ENCODE measurements around the gene GALK2. TPM values are rescaled to one million over a fixed set of nuclear protein-coding genes. Genes with fewer than 3 reads are reported as not detected.

GALK2 gene
- total RNA-seq (2021): 12.4 and 13.7 TPM in 2 replicates
- long read RNA-seq, full-length matches to known transcripts: 39 of 84 reads
- long read RNA-seq, partial matches to known transcripts: 0 of 84 reads
- long read RNA-seq, other reads (novel, unspliced or antisense): 45 of 84 reads

GRCh38 chr15:49169880-49170597 is at the start of gene GALK2:
Gene GALK2, plus strand, starts transcription at chr15:49170247. Its CDS starts 76 bp downstream, at chr15:49170323.
- Histone ChIP-seq H2BK120ac (ENCODE audit: low read depth, low read length, poor library complexity, severe bottlenecking) (no peak within 1 kb of the TSS), H3K4me2 (ENCODE audit: insufficient read depth, insufficient read length, low read length) (peak within 1 kb of the TSS; percentile 71), H4K5ac (ENCODE audit: insufficient read length, low read depth, low read length) (no peak within 1 kb of the TSS), H3K4ac (ENCODE audit: low read depth, low read length) (no peak within 1 kb of the TSS), H2BK12ac (ENCODE audit: insufficient read length, low read depth, low read length) (no peak within 1 kb of the TSS), H3K56ac (ENCODE audit: insufficient read length, low read depth, low read length) (no peak within 1 kb of the TSS), H3K23ac (ENCODE audit: insufficient read length, low read depth, low read length) (no peak within 1 kb of the TSS), H3K14ac (ENCODE audit: insufficient read depth, low read length) (no peak within 1 kb of the TSS), H2AFZ (ENCODE audit: low read length) (peak within 1 kb of the TSS; percentile 60), H3K4me1 (ENCODE audit: insufficient read depth, low read length) (no peaks in the 10 kb centered on the region), H3T11ph (ENCODE audit: low read length) (no peak within 1 kb of the TSS), H4K20me1 (ENCODE audit: control insufficient read depth, insufficient read depth, insufficient read length) (no peaks in the 10 kb centered on the region), H2BK5ac (ENCODE audit: insufficient read length, low read length) (no peak within 1 kb of the TSS), H3K18ac (ENCODE audit: insufficient read length, low read depth, low read length) (peak within 1 kb of the TSS; percentile 22), H4K8ac (replicated peaks; ENCODE audit: insufficient read length, low read depth, low read length) (no peak within 1 kb of the TSS), H2BK20ac (ENCODE audit: low read depth, low read length, poor library complexity, severe bottlenecking) (no peak within 1 kb of the TSS), H3K27me3 (ENCODE audit: insufficient read depth, low read length) (no peaks in the 10 kb centered on the region), H3K79me1 (ENCODE audit: insufficient read depth, low read depth, low read length, poor library complexity, severe bottlenecking) (no peaks in the 10 kb centered on the region), H3K9ac (ENCODE audit: extremely low read depth, insufficient read length, low read length) (peak within 1 kb of the TSS; percentile 69), H3K79me2 (ENCODE audit: insufficient read depth, low read length) (no peaks in the 10 kb centered on the region), H2AK5ac (ENCODE audit: insufficient read length, low read length) (no peak within 1 kb of the TSS), H3K27ac (ENCODE audit: insufficient read length, low read depth, low read length) (peak within 1 kb of the TSS; percentile 2), H2BK15ac (ENCODE audit: low read depth, low read length) (no peak within 1 kb of the TSS), H4K91ac (ENCODE audit: insufficient read length, low read depth, low read length) (no peak within 1 kb of the TSS), H3K23me2 (ENCODE audit: insufficient read length, low read depth, low read length, poor library complexity, severe bottlenecking) (no peaks in the 10 kb centered on the region), H3K9me3 (ENCODE audit: control insufficient read depth, low read depth, low read length) (no peaks in the 10 kb centered on the region)
- peak within 1 kb of the TSS; percentile 82 to 97 (median 94) for H3K27ac Mint-ChIP-seq
- H3K4me1 Mint-ChIP-seq: peaks cover 5 to 7% of the 10 kb centered on the region in 2 experiments; a peak in 3 of 4 replicates
- peak; percentile 97 for DNase-seq
- WGBS (ENCODE audit: extremely low coverage, insufficient read length, low lambda C conversion rate): no CpG with 5 or more reads among the region's 30 CpGs
- peak within 1 kb of the TSS; percentile 86 to 94 for H3K4me3 Mint-ChIP-seq
- no peak for TF ChIP-seq CTCF (conservative IDR thresholded peaks at IDR 0.05)
- H3K9me3 Mint-ChIP-seq: peaks cover 4 to 5% of the 10 kb centered on the region in 2 experiments; a peak in 2 of 5 replicates
- H3K36me3 Mint-ChIP-seq (ENCODE audit: insufficient read depth in 1 of 3, low read depth in 3 of 3): peaks cover 4 to 5% (median 5%) of the 10 kb centered on the region in 3 experiments; a peak in 5 of 7 replicates
- peaks cover 6% of the 10 kb centered on the region for H3K27me3 Mint-ChIP-seq (ENCODE audit: low read depth)
